Colonic mucosa (tissue), 4 donors: ENCODE measurements around the gene PLCH1. TPM values are rescaled to one million over a fixed set of nuclear protein-coding genes. Genes with fewer than 3 reads are reported as not detected.

Experiments
- DNase-seq: peaks from one replicate; pipeline ENCODE4 v3.0.0-alpha.2; 2020
- H3K27ac ChIP-seq: fragments of 200-600 bp; one replicate; pipeline ENCODE4 v1.8.0; 2021
- H3K27me3 ChIP-seq: fragments of 200-600 bp; one replicate; pipeline ENCODE4 v1.8.0; 2021
- H3K36me3 ChIP-seq: fragments of 200-600 bp; one replicate; pipeline ENCODE4 v1.8.0; 2021
- H3K4me1 ChIP-seq: fragments of 200-600 bp; one replicate; pipeline ENCODE4 v1.8.0; 2021; ENCODE audit warnings: mild to moderate bottlenecking
- H3K4me3 ChIP-seq: fragments of 200-600 bp; one replicate; pipeline ENCODE4 v1.8.0; 2021
- H3K9ac ChIP-seq, 2 donors: one replicate each; pipeline ENCODE4 v1.7.0; 2013; ENCODE audit warnings: control low read depth in 2 of 2, low read depth in 2 of 2, low read length in 2 of 2
- H3K9me3 ChIP-seq: fragments of 200-600 bp; one replicate; pipeline ENCODE4 v1.8.0; 2021
- intact Hi-C: fragments of 100-400 bp; cut with DNase I; formaldehyde crosslinking; loops from one replicate; pipeline ENCODE4 v1.14.1; 2022
- total RNA-seq, 2 donors: library from RNA; stranded (reverse); fragmentation: NEBNext Ultra II Directional in 1 of 2; extraction: Animal tissue kit (Norgen Biotek cat#: 25700) in 1 of 2; gene quantifications; one replicate each; pipeline ENCODE4 v1.2.1, GENCODE V29; 2021
- TF ChIP-seq, protein P1 (sequence below): fragments of 200-600 bp; IDR thresholded peaks from one replicate; pipeline ENCODE4 v1.8.0; 2022; ENCODE audit warnings: antibody characterized with exemption, mild to moderate bottlenecking
- donor health status: healthy.
- donor health status: DM: no; HTN: no; CAD: no.
- donor health status: DM: no; HTN: no; CAD: no.

The PLCH1 gene, protein sequence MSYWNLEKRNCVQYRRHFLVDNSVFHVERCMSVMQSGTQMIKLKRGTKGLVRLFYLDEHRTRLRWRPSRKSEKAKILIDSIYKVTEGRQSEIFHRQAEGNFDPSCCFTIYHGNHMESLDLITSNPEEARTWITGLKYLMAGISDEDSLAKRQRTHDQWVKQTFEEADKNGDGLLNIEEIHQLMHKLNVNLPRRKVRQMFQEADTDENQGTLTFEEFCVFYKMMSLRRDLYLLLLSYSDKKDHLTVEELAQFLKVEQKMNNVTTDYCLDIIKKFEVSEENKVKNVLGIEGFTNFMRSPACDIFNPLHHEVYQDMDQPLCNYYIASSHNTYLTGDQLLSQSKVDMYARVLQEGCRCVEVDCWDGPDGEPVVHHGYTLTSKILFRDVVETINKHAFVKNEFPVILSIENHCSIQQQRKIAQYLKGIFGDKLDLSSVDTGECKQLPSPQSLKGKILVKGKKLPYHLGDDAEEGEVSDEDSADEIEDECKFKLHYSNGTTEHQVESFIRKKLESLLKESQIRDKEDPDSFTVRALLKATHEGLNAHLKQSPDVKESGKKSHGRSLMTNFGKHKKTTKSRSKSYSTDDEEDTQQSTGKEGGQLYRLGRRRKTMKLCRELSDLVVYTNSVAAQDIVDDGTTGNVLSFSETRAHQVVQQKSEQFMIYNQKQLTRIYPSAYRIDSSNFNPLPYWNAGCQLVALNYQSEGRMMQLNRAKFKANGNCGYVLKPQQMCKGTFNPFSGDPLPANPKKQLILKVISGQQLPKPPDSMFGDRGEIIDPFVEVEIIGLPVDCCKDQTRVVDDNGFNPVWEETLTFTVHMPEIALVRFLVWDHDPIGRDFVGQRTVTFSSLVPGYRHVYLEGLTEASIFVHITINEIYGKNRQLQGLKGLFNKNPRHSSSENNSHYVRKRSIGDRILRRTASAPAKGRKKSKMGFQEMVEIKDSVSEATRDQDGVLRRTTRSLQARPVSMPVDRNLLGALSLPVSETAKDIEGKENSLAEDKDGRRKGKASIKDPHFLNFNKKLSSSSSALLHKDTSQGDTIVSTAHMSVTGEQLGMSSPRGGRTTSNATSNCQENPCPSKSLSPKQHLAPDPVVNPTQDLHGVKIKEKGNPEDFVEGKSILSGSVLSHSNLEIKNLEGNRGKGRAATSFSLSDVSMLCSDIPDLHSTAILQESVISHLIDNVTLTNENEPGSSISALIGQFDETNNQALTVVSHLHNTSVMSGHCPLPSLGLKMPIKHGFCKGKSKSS (N-terminal part only)
- total RNA-seq = 10 to 100 TPM in 1 of 2 donors, 1 to 10 TPM in 1; 8.2 to 11.0 TPM

DNA sequence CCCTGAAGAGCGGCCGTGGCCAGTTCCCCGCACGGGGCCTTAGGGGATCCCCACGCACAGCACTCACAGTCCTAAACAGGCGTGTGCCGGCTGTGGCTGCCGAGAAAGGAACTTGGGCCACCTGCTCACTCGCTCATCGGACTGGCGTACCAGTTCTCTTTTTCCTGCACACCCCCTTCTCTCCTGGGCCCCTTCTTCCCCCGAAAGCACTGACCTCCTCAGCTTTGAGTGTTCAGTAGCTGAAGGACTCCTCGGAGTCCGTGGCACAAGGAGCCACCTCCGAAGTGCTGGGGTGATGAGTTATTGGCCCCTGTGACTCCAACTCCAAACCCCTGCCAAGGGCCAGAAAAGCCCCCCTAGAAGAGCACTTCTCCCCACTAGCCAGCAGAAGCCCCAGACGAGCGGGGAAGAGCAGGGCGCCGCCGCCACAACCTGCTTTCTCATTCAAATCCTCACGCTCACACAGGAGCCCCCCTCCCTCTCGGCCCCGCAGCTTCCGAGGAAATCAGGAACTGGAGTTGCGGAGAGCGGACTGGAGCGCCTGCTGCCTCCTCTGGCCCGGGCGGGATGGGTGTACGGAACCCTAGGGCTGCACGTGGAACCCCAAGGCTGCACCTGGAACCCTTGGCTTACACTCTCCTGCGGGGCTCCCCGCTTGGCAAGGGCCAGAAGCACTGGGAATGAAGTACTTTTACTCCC lies at the start of gene PLCH1:
Gene PLCH1, minus strand, starts transcription at position 446 of the 699 bp plus-strand sequence. CDS start 40,847 bp downstream, outside the sequence.
- TF ChIP-seq, protein P1, sequence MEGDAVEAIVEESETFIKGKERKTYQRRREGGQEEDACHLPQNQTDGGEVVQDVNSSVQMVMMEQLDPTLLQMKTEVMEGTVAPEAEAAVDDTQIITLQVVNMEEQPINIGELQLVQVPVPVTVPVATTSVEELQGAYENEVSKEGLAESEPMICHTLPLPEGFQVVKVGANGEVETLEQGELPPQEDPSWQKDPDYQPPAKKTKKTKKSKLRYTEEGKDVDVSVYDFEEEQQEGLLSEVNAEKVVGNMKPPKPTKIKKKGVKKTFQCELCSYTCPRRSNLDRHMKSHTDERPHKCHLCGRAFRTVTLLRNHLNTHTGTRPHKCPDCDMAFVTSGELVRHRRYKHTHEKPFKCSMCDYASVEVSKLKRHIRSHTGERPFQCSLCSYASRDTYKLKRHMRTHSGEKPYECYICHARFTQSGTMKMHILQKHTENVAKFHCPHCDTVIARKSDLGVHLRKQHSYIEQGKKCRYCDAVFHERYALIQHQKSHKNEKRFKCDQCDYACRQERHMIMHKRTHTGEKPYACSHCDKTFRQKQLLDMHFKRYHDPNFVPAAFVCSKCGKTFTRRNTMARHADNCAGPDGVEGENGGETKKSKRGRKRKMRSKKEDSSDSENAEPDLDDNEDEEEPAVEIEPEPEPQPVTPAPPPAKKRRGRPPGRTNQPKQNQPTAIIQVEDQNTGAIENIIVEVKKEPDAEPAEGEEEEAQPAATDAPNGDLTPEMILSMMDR = no peak
- DNase-seq = peak; percentile 85
- Histone ChIP-seq H3K9me3 (no peaks in the 10 kb centered on the region), H3K27ac (peak within 1 kb of the TSS; percentile 36), H3K4me3 (peak within 1 kb of the TSS; percentile 71), H3K9ac (peak within 1 kb of the TSS; percentile 77 to 87), H3K27me3 (no peaks in the 10 kb centered on the region), H3K4me1 (no peaks in the 10 kb centered on the region), H3K36me3 (no peaks in the 10 kb centered on the region)
- intact Hi-C loops = loop anchor here (10.0 kb wide), 1 partner anchor 110 kb away; the partner anchor contains the start of gene SLC33A1

DNA sequence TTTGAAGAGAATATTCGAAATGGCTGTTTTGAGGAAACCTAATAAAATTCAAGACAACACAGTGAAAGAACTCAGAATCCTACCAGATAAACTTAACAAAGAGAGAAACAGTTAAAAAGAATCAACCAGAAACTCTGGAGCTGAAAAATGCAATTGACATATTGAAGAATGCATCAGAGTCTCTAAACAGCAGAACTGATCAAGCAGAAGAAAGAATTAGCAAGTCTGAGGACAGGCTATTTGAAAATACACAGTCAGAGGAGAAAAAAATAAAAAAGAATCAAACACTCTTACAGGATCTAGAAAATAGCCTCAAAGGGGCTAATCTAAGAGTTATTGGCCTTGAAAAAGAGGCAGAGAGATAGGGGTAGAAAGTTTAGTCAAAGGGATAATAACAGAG lies 47.7 kb upstream of the PLCH1 start:
- intact Hi-C loops = no loop called here

DNA sequence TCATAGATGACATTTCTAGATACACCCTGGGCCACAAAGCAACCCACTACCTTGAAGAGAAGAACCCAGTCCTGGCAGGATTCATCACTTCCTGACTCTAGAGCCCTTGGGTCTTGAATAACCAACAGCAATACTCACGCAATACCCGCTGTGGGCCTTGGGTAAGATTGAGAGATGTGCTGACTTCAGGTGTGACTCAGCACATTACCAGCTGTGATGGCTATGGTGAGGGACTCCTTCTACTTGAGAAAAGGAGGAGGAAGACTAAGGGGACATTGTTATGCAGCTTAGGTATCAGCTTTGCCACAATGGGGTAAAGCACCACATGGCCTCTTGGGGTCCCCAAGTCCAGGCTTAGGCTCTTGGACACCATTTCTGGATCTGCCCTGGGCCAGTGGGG lies 46.3 kb upstream of the PLCH1 start:
- intact Hi-C loops = no loop called here
- TF ChIP-seq, protein P1 = no peak

More for the DNA sequence above, 47.7 kb upstream of the PLCH1 start:
- Histone ChIP-seq H3K27ac (no peak overlapping the region), H3K4me3 (no peak overlapping the region), H3K9ac (no peak overlapping the region), H3K9me3 (no peaks in the 10 kb centered on the region), H3K36me3 (no peaks in the 10 kb centered on the region), H3K4me1 (no peaks in the 10 kb centered on the region), H3K27me3 (no peaks in the 10 kb centered on the region)
- no peak for DNase-seq
- TF ChIP-seq, protein P1 = no peak

DNA sequence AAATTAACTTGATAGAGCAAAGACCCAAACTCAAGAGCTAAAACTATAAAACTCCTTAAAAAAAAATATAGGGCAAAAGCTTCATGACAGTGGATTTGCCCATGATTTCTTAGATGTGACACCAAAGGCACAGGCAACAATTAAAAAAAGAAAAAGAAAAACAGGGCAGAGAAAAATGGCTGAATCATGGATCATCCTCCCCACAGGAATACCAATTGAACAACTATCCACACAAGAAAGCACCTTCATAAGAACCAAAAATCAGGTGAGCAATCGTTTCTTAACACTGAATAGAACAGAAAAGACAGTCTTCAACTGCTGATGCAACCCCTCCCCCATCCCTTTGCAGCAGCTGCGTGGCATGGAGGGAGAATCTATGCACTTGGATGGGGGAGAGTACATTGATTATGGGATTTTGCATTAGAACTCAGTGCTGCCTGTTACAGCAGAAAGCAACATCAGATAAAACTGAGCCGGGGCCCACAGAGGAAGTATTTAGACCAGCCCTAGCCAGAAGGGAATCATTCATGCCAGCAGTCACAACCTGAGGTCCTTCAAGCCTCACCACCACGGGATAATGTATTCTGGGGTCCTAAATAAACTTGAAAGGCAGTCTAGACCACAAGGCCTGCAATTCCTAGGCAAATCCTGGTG lies 45.5 kb upstream of the PLCH1 start:
- H3K27ac ChIP-seq = no peak overlapping the region

More for the DNA sequence above, 46.3 kb upstream of the PLCH1 start:
- no peak for DNase-seq
- no peak overlapping the region for H3K4me3 ChIP-seq
- H3K27me3 ChIP-seq = no peaks in the 10 kb centered on the region
- no peak overlapping the region for H3K27ac ChIP-seq
- H3K36me3 ChIP-seq = no peaks in the 10 kb centered on the region
- no peaks in the 10 kb centered on the region for H3K4me1 ChIP-seq
- H3K9me3 ChIP-seq = no peaks in the 10 kb centered on the region
- H3K9ac ChIP-seq = no peak overlapping the region

More for the DNA sequence above, 45.5 kb upstream of the PLCH1 start:
- no peak for DNase-seq
- Histone ChIP-seq H3K4me1 (no peaks in the 10 kb centered on the region), H3K27me3 (no peaks in the 10 kb centered on the region), H3K36me3 (no peaks in the 10 kb centered on the region), H3K4me3 (no peak overlapping the region), H3K9ac (no peak overlapping the region), H3K9me3 (no peaks in the 10 kb centered on the region)
- TF ChIP-seq, protein P1 = no peak
- intact Hi-C loops = no loop called here
